CD8-positive, alpha-beta memory T cell (primary cell): ENCODE measurements around the gene MBD3L2B. TPM values are rescaled to one million over a fixed set of nuclear protein-coding genes. Genes with fewer than 3 reads are reported as not detected.
"Not testable (repeated sequence)": the region's sequence is repeated elsewhere in the genome, so short reads cannot be mapped to it uniquely, and the experiment has no call there.

Experiments used
- CTCF ChIA-PET: fragments of 350-600 bp; sonication (Branson Sonifier 250); formaldehyde crosslinking; loops from one replicate; lab custom pipeline; 2021; ENCODE audit warnings: antibody characterized with exemption; lab: Charles Lee
- POLR2A ChIA-PET: fragments of 350-600 bp; sonication (Branson Sonifier 250); formaldehyde crosslinking; loops from one replicate; lab custom pipeline; 2021; ENCODE audit warnings: antibody characterized with exemption; lab: Charles Lee
- DNase-seq, 5 donors: peaks; one replicate each; pipeline versions ENCODE4 v3.0.0 to v3.0.0-alpha.2; 2020 to 2022; ENCODE audit warnings: mixed read lengths in 1 of 5
- H3K27ac ChIP-seq: one replicate; pipeline ENCODE4 v1.7.0; 2013; ENCODE audit warnings: low read depth, mild to moderate bottlenecking, low read length, moderate library complexity
- H3K27me3 ChIP-seq: 2 replicates; pipeline ENCODE4 v1.7.0; 2013; ENCODE audit warnings: low read length, mild to moderate bottlenecking; ENCODE audit not compliant: insufficient read depth, poor library complexity, severe bottlenecking
- H3K36me3 ChIP-seq: 2 replicates; pipeline ENCODE4 v1.7.0; 2013; ENCODE audit warnings: mild to moderate bottlenecking, low read length, moderate library complexity; ENCODE audit not compliant: insufficient read depth
- H3K4me1 ChIP-seq: 2 replicates; pipeline ENCODE4 v1.7.0; 2013; ENCODE audit warnings: mild to moderate bottlenecking, low read length, moderate library complexity; ENCODE audit not compliant: insufficient read depth
- H3K4me3 ChIP-seq: 2 replicates; pipeline ENCODE4 v1.7.0; 2013; ENCODE audit warnings: mild to moderate bottlenecking, low read length
- H3K9me3 ChIP-seq: 2 replicates; pipeline ENCODE4 v1.7.0; 2013; ENCODE audit warnings: mild to moderate bottlenecking, low read length
- H3K27ac Mint-ChIP-seq, 8 donors: one replicate each; pipeline ENCODE4 v1.8.0; 2020 to 2021; ENCODE audit warnings: mixed read lengths in 8 of 8, mild to moderate bottlenecking in 6 of 8, inconsistent platforms in 3 of 8, moderate library complexity in 3 of 8
- H3K27me3 Mint-ChIP-seq, 2 donors: one replicate each; pipeline ENCODE4 v1.8.0; 2020 to 2021; ENCODE audit warnings: mixed read lengths in 2 of 2, mild to moderate bottlenecking in 1 of 2, moderate library complexity in 1 of 2
- H3K36me3 Mint-ChIP-seq, 3 donors: one replicate each; pipeline ENCODE4 v1.8.0; 2020 to 2021; ENCODE audit warnings: mixed read lengths in 3 of 3, inconsistent platforms in 1 of 3, mild to moderate bottlenecking in 1 of 3
- H3K4me1 Mint-ChIP-seq, 3 donors: one replicate each; pipeline ENCODE4 v1.8.0; 2020 to 2021; ENCODE audit warnings: mixed read lengths in 3 of 3, inconsistent platforms in 1 of 3, mild to moderate bottlenecking in 1 of 3
- H3K4me3 Mint-ChIP-seq, 7 donors: one replicate each; pipeline ENCODE4 v1.8.0; 2020 to 2021; ENCODE audit warnings: mixed read lengths in 7 of 7, mild to moderate bottlenecking in 6 of 7, moderate library complexity in 4 of 7, inconsistent platforms in 2 of 7
- H3K9me3 Mint-ChIP-seq, 5 donors: one replicate each; pipeline ENCODE4 v1.8.0; 2020 to 2022; ENCODE audit warnings: mixed read lengths in 5 of 5, mild to moderate bottlenecking in 3 of 5, moderate library complexity in 2 of 5, inconsistent platforms in 1 of 5
- polyA plus RNA-seq: library from polyadenylated mRNA; unstranded; fragments of 300-500 nt; fragmentation: Illumina TruSeq; gene quantifications from one replicate; pipeline ENCODE4 v1.2.3, GENCODE V29; 2021
- total RNA-seq, 2 experiments: library from RNA; stranded (reverse); gene quantifications; one replicate each; pipeline ENCODE4 v1.2.3, GENCODE V29; 2021

The MBD3L2B gene
- total RNA-seq (not detected), polyA plus RNA-seq (not detected)

GRCh38 chr19:7021331-7021730 lies at the start of gene MBD3L2B:
TSS of gene MBD3L2B (minus strand) at chr19:7021431. CDS start at chr19:7021397, 34 bp downstream.
- CTCF ChIA-PET, H3K27ac Mint-ChIP-seq, DNase-seq: not testable (repeated sequence)

GRCh38 chr19:7069904-7070226 lies 48.6 kb upstream of the MBD3L2B start:
- peaks cover 21 to 31% (median 24%) of the 10 kb centered on the region in 3 donors for H3K4me1 Mint-ChIP-seq
- H3K9me3 Mint-ChIP-seq, result peaks cover 0 to 3% (median 2%) of the 10 kb centered on the region in 5 donors
- Histone ChIP-seq H3K9me3 (no peaks in the 10 kb centered on the region), H3K4me3 (peak overlapping the region; percentile 99), H3K4me1 (peaks cover 17% of the 10 kb centered on the region), H3K27ac (peak overlapping the region; percentile 93), H3K36me3 (peaks cover 28% of the 10 kb centered on the region), H3K27me3 (no peaks in the 10 kb centered on the region)
- peaks cover 9 to 42% (median 20%) of the 10 kb centered on the region in 3 donors for H3K36me3 Mint-ChIP-seq
- ChIA-PET CTCF (interaction anchor here (1.1 to 1.6 kb wide), 3 partner anchors 29 to 280 kb away, joined by 3 to 4 read pairs (median 4); no protein-coding TSS in a partner anchor), POLR2A (interaction anchor here (0.7 to 1.6 kb wide), 6 partner anchors 8 to 280 kb away, joined by 3 to 25 read pairs (median 4); no protein-coding TSS in a partner anchor)
- H3K27ac Mint-ChIP-seq, result peak overlapping the region; percentile 81 to 98 (median 94)
- peak overlapping the region; percentile 93 to 98 (median 95) for H3K4me3 Mint-ChIP-seq
- DNase-seq, result no peak
- peaks cover 0 to 1% of the 10 kb centered on the region in 2 donors for H3K27me3 Mint-ChIP-seq

More at GRCh38 chr19:7021331-7021730, at the start of gene MBD3L2B:
- H3K9me3 ChIP-seq, H3K4me3 Mint-ChIP-seq, H3K4me3 ChIP-seq, H3K27ac ChIP-seq, H3K4me1 ChIP-seq, H3K27me3 Mint-ChIP-seq, POLR2A ChIA-PET, H3K36me3 ChIP-seq, H3K27me3 ChIP-seq, H3K36me3 Mint-ChIP-seq, H3K4me1 Mint-ChIP-seq, H3K9me3 Mint-ChIP-seq: not testable (repeated sequence)

- Histone ChIP-seq H3K4me3 (peak within 1 kb of the TSS; percentile 99), H3K36me3 (peaks cover 25% of the 10 kb centered on the region), H3K27me3 (no peaks in the 10 kb centered on the region), H3K4me1 (peaks cover 17% of the 10 kb centered on the region), H3K27ac (peak within 1 kb of the TSS; percentile 93), H3K9me3 (no peaks in the 10 kb centered on the region)
- Mint-ChIP-seq H3K36me3 (peaks cover 8 to 38% (median 17%) of the 10 kb centered on the region in 3 donors), H3K4me1 (peaks cover 21 to 31% (median 22%) of the 10 kb centered on the region in 3 donors), H3K27me3 (peaks cover 0 to 1% of the 10 kb centered on the region in 2 donors), H3K27ac (peak within 1 kb of the TSS; percentile 81 to 98 (median 94)), H3K4me3 (peak within 1 kb of the TSS; percentile 93 to 98 (median 95)), H3K9me3 (peaks cover 0 to under 1% (median under 1%) of the 10 kb centered on the region in 5 donors)
- peak; percentile 99 to 100 (median 99) for DNase-seq
- ChIA-PET CTCF (interaction anchor here (1.0 to 1.6 kb wide), 5 partner anchors 16 to 280 kb away, joined by 3 to 4 read pairs (median 4); no protein-coding TSS in a partner anchor), POLR2A (interaction anchor here (0.6 to 1.6 kb wide), 8 partner anchors 9 to 989 kb away, joined by 3 to 25 read pairs (median 4); no protein-coding TSS in a partner anchor)
Observed at GRCh38 chr19:7069042-7069903, 48.0 kb upstream of the MBD3L2B start, which contains the start of gene ZNF557. TSS of gene ZNF557 (plus strand) at chr19:7069703. CDS start at chr19:7075075, 5,372 bp downstream.

GRCh38 chr19:7068599-7068998 lies 47.4 kb upstream of the MBD3L2B start:
- peak overlapping the region; percentile 55 to 98 (median 93) for H3K27ac Mint-ChIP-seq
- CTCF ChIA-PET, result interaction anchor here (1.0 to 1.6 kb wide), 4 partner anchors 17 to 281 kb away, joined by 3 to 4 read pairs (median 4); no protein-coding TSS in a partner anchor
- Histone ChIP-seq H3K36me3 (peaks cover 21% of the 10 kb centered on the region), H3K4me1 (peaks cover 17% of the 10 kb centered on the region), H3K27me3 (no peaks in the 10 kb centered on the region), H3K4me3 (no peak overlapping the region), H3K9me3 (no peaks in the 10 kb centered on the region), H3K27ac (no peak overlapping the region)
- peaks cover 6 to 32% (median 12%) of the 10 kb centered on the region in 3 donors for H3K36me3 Mint-ChIP-seq
- H3K9me3 Mint-ChIP-seq, result no peaks in the 10 kb centered on the region
- peaks cover 0 to 1% of the 10 kb centered on the region in 2 donors for H3K27me3 Mint-ChIP-seq
- no peak for DNase-seq
- peak overlapping the region; percentile 93 to 98 (median 95) for H3K4me3 Mint-ChIP-seq
- POLR2A ChIA-PET, result interaction anchor here (1.0 to 1.6 kb wide), 3 partner anchors 31 to 326 kb away, joined by 4 to 25 read pairs (median 6); no protein-coding TSS in a partner anchor
- peaks cover 20 to 31% (median 21%) of the 10 kb centered on the region in 3 donors for H3K4me1 Mint-ChIP-seq

GRCh38 chr19:7067716-7068115 lies 46.5 kb upstream of the MBD3L2B start:
- peaks cover 5 to 26% (median 6%) of the 10 kb centered on the region in 3 donors for H3K36me3 Mint-ChIP-seq
- CTCF ChIA-PET, result no interaction called here

GRCh38 chr19:7067122-7067521 lies 45.9 kb upstream of the MBD3L2B start:
- H3K9me3 ChIP-seq, DNase-seq, H3K4me3 Mint-ChIP-seq, POLR2A ChIA-PET, CTCF ChIA-PET, H3K27ac ChIP-seq, H3K4me3 ChIP-seq, H3K27me3 ChIP-seq, H3K36me3 ChIP-seq, H3K9me3 Mint-ChIP-seq, H3K27me3 Mint-ChIP-seq: not testable (repeated sequence)
- H3K4me1 ChIP-seq, result peaks cover 17% of the 10 kb centered on the region
- Mint-ChIP-seq H3K27ac (peak overlapping the region in 1 of 8 donors; percentile 36), H3K4me1 (peaks cover 14 to 24% (median 15%) of the 10 kb centered on the region in 3 donors), H3K36me3 (peaks cover 0 to 20% (median 0%) of the 10 kb centered on the region in 3 donors)

More at GRCh38 chr19:7067716-7068115, 46.5 kb upstream of the MBD3L2B start:
- peak overlapping the region in 1 of 7 donors; percentile 58 for H3K4me3 Mint-ChIP-seq
- no peak for DNase-seq
- H3K4me3 ChIP-seq, result no peak overlapping the region
- H3K27me3 Mint-ChIP-seq, result peaks cover 0 to 1% of the 10 kb centered on the region in 2 donors
- no peaks in the 10 kb centered on the region for H3K9me3 Mint-ChIP-seq
- H3K9me3 ChIP-seq, result no peaks in the 10 kb centered on the region
- H3K27ac ChIP-seq, result no peak overlapping the region
- H3K36me3 ChIP-seq, result peaks cover 15% of the 10 kb centered on the region
- peaks cover 19 to 30% (median 20%) of the 10 kb centered on the region in 3 donors for H3K4me1 Mint-ChIP-seq
- peak overlapping the region in 1 of 8 donors; percentile 36 for H3K27ac Mint-ChIP-seq
- no peaks in the 10 kb centered on the region for H3K27me3 ChIP-seq
- POLR2A ChIA-PET, result no interaction called here
- H3K4me1 ChIP-seq, result peaks cover 17% of the 10 kb centered on the region

GRCh38 chr19:7063764-7064418 lies 42.7 kb upstream of the MBD3L2B start:
- Histone ChIP-seq H3K4me3 (no peak overlapping the region), H3K27me3 (no peaks in the 10 kb centered on the region), H3K9me3 (no peaks in the 10 kb centered on the region), H3K27ac (no peak overlapping the region), H3K4me1 (peaks cover 3% of the 10 kb centered on the region), H3K36me3 (no peaks in the 10 kb centered on the region)
- peak overlapping the region in 1 of 7 donors; percentile 38 for H3K4me3 Mint-ChIP-seq
- no peak for DNase-seq
- no peaks in the 10 kb centered on the region for H3K9me3 Mint-ChIP-seq
- H3K4me1 Mint-ChIP-seq, result peaks cover 2% of the 10 kb centered on the region in 3 donors
- H3K27ac Mint-ChIP-seq, result no peak overlapping the region
- POLR2A ChIA-PET, result no interaction called here
- CTCF ChIA-PET, result no interaction called here
- H3K36me3 Mint-ChIP-seq, result no peaks in the 10 kb centered on the region
- no peaks in the 10 kb centered on the region for H3K27me3 Mint-ChIP-seq
